A549 (cell line): ENCODE results near the gene TRPV4. TPM values are rescaled to one million over a fixed set of nuclear protein-coding genes. Genes with fewer than 3 reads are reported as not detected.
A peak's percentile ranks its signal among the peaks of the same experiment; 100 is the strongest.

Experiments used
- ATAC-seq, 2 experiments: fragments of 200-7000 bp in 1 of 2; fragments of >200 bp in 1 of 2; cut with Nextera tagmentation in 1 of 2; cut with Tn5 transposase in 1 of 2; 3 replicates each; pipeline versions ENCODE4 v1.8.0 to v1.9.1; 2018 to 2020; ENCODE audit warnings: mild to moderate bottlenecking in 1 of 2, moderate library complexity in 1 of 2
- CTCF ChIA-PET: fragments of 300-600 bp; sonication (Branson Sonifier 250); formaldehyde crosslinking; extraction: SDS; loops from one replicate; lab custom pipeline; 2021; ENCODE audit warnings: antibody characterized with exemption, inconsistent platforms; lab: Yijun Ruan, JAX
- POLR2A ChIA-PET: fragments of 350-600 bp; formaldehyde crosslinking; extraction: SDS; loops from one replicate; lab custom pipeline; 2021; ENCODE audit warnings: antibody characterized with exemption, inconsistent platforms; lab: Yijun Ruan, JAX
- DNase-seq, 2 experiments: peaks; one replicate each; pipeline versions ENCODE4 v3.0.0 to v3.0.0-alpha.2; 2011 to 2016; ENCODE audit warnings: low read depth in 1 of 2, low spot score in 1 of 2
- FAIRE-seq: peaks from 2 replicates; lab custom pipeline; 2011; peaks lifted over from hg19 to GRCh38; lab: Jason Lieb, UNC
- H3K27ac ChIP-seq, 2 experiments: fragments of >200 bp; sonication (Bioruptor Twin); formaldehyde crosslinking; 3 replicates each; pipeline ENCODE4 v1.5.1; 2016 to 2017
- H3K4me1 ChIP-seq: fragments of >200 bp; sonication (Bioruptor Twin); formaldehyde crosslinking; 3 replicates; pipeline ENCODE4 v1.6.1; 2016
- H3K4me2 ChIP-seq: fragments of >200 bp; sonication (Bioruptor Twin); formaldehyde crosslinking; 3 replicates; pipeline ENCODE4 v1.6.1; 2016
- H3K4me3 ChIP-seq: fragments of >200 bp; sonication (Bioruptor Twin); formaldehyde crosslinking; 3 replicates; pipeline ENCODE4 v1.5.1; 2016
- H3K9me3 ChIP-seq: fragments of >200 bp; sonication (Bioruptor Twin); formaldehyde crosslinking; 3 replicates; pipeline ENCODE4 v1.6.1; 2016
- BCL3 ChIP-seq: fragments of >200 bp; sonication (Bioruptor Twin); formaldehyde crosslinking; IDR thresholded peaks from 3 replicates; pipeline ENCODE4 v1.6.1; 2016
- BHLHE40 ChIP-seq: IDR thresholded peaks from 2 replicates; pipeline ENCODE4 v1.6.1; 2012; ENCODE audit warnings: low read depth, low read length, inconsistent platforms
- CBX8 ChIP-seq: fragments of 200-600 bp; sonication (generic); IDR thresholded peaks from 2 replicates; pipeline ENCODE4 v1.6.1; 2016
- CTCF ChIP-seq: fragments of >200 bp; sonication (Bioruptor Twin); formaldehyde crosslinking; IDR thresholded peaks from 3 replicates; pipeline ENCODE4 v1.5.1; 2016
- E2F6 ChIP-seq: IDR thresholded peaks from 2 replicates; pipeline ENCODE4 v1.6.1; 2012; ENCODE audit warnings: low read depth, borderline replicate concordance
- EHF ChIP-seq: fragments of 250-450 bp; sonication (Bioruptor Pico); IDR thresholded peaks from 2 replicates; pipeline ENCODE4 v1.5.0; 2020; ENCODE audit warnings: mild to moderate bottlenecking
- EHMT2 ChIP-seq: fragments of 200-600 bp; sonication (generic); IDR thresholded peaks from 2 replicates; pipeline ENCODE4 v1.6.1; 2016; ENCODE audit warnings: antibody characterized with exemption, low read depth, mild to moderate bottlenecking, moderate library complexity
- ELK1 ChIP-seq: fragments of 150-350 bp; IDR thresholded peaks from 2 replicates; pipeline ENCODE4 v1.6.1; 2014; ENCODE audit warnings: low read depth, mild to moderate bottlenecking, low read length
- ESRRA ChIP-seq: fragments of 150-350 bp; IDR thresholded peaks from 2 replicates; pipeline ENCODE4 v1.6.1; 2014; ENCODE audit warnings: mild to moderate bottlenecking, low read length, borderline replicate concordance
- FOSL2 ChIP-seq, 2 experiments: fragments of 450-650 bp in 1 of 2; fragments of >200 bp in 1 of 2; sonication (Bioruptor Twin) in 1 of 2; formaldehyde crosslinking; IDR thresholded peaks; 2 replicates each; pipeline versions ENCODE4 v1.5.0 to v1.6.1; 2016 to 2020; ENCODE audit warnings: mild to moderate bottlenecking in 1 of 2, moderate library complexity in 1 of 2
- GATA3 ChIP-seq: IDR thresholded peaks from 2 replicates; pipeline ENCODE4 v1.6.1; 2012; ENCODE audit warnings: borderline replicate concordance
- HDAC2 ChIP-seq: fragments of 200-600 bp; sonication (generic); IDR thresholded peaks from 2 replicates; pipeline ENCODE4 v1.6.1; 2016
- HEYL ChIP-seq: fragments of 250-450 bp; sonication (Bioruptor Pico); IDR thresholded peaks from 2 replicates; pipeline ENCODE4 v1.8.0; 2021; ENCODE audit warnings: mild to moderate bottlenecking, moderate library complexity
- HOXA7 ChIP-seq: fragments of 250-450 bp; sonication (Bioruptor Pico); IDR thresholded peaks from 2 replicates; pipeline ENCODE4 v1.5.0; 2020; ENCODE audit warnings: mild to moderate bottlenecking, moderate library complexity
- HOXB13 ChIP-seq: fragments of 250-450 bp; sonication (Bioruptor Pico); IDR thresholded peaks from 2 replicates; pipeline ENCODE4 v1.5.0; 2020; ENCODE audit warnings: low read depth, mild to moderate bottlenecking, moderate library complexity
- KDM1A ChIP-seq: fragments of 200-600 bp; sonication (generic); IDR thresholded peaks from 2 replicates; pipeline ENCODE4 v1.6.1; 2016; ENCODE audit warnings: low read depth, mild to moderate bottlenecking
- MAFK ChIP-seq: fragments of 450-650 bp; IDR thresholded peaks from 2 replicates; pipeline ENCODE4 v1.6.1; 2014; ENCODE audit not compliant: partially characterized antibody
- PBX3 ChIP-seq: IDR thresholded peaks from 2 replicates; pipeline ENCODE4 v1.6.1; 2012
- POLR2A ChIP-seq: IDR thresholded peaks from 2 replicates; pipeline ENCODE4 v1.6.1; 2012; ENCODE audit warnings: mild to moderate bottlenecking, low read length
- POLR2AphosphoS2 ChIP-seq: conservative IDR thresholded peaks from 2 replicates; pipeline ENCODE4 v1.6.1; 2012; ENCODE audit warnings: low read length, improper control_type of control experiment, inconsistent platforms
- REST ChIP-seq: fragments of 200-600 bp; sonication (generic); IDR thresholded peaks from 2 replicates; pipeline ENCODE4 v1.6.1; 2016; ENCODE audit warnings: antibody characterized with exemption, mild to moderate bottlenecking, moderate library complexity
- SREBF2 ChIP-seq: fragments of 450-650 bp; IDR thresholded peaks from 2 replicates; pipeline ENCODE4 v1.6.1; 2014; ENCODE audit warnings: mild to moderate bottlenecking, moderate library complexity
- TFCP2L1 ChIP-seq: fragments of 250-450 bp; sonication (Bioruptor Pico); IDR thresholded peaks from 2 replicates; pipeline ENCODE4 v1.5.0; 2021; ENCODE audit warnings: mild to moderate bottlenecking
- TP53 ChIP-seq: fragments of 250-450 bp; sonication (Bioruptor Pico); IDR thresholded peaks from 2 replicates; pipeline ENCODE4 v1.5.0; 2021; ENCODE audit warnings: mild to moderate bottlenecking, moderate library complexity
- ZSCAN20 ChIP-seq: fragments of 250-450 bp; sonication (Bioruptor Pico); IDR thresholded peaks from 2 replicates; pipeline ENCODE4 v1.8.0; 2022; ENCODE audit warnings: mild to moderate bottlenecking, moderate library complexity
- WGBS: methylation state at CpG from one replicate; pipeline ENCODE4 v1.1.6; 2017; ENCODE audit errors: missing lambda C conversion rate; 5-methylcytosine and 5-hydroxymethylcytosine counted together
- polyA plus RNA-seq, 4 experiments: library from polyadenylated mRNA; depleted of rRNA in 3 of 4; stranded (reverse); fragments of >200 nt; fragmentation: RNase III in 1 of 4; extraction: RNeasy Plus Mini Kit Qiagen cat#74134 plus additional on column Dnase treatment in 1 of 4; gene quantifications; 2 replicates in 3 of 4; 3 replicates in 1 of 4; pipeline ENCODE4 v1.2.3, GENCODE V29; 2011 to 2017

TRPV4 gene
- polyA plus RNA-seq, 2 of the 4 experiments (the other 2 are of a cell fraction), result 0.15 to 0.37 TPM

GRCh38 chr12:109824731-109825130 is 8.5 kb downstream of the TRPV4 start:
- ATAC-seq, result no peak
- Histone ChIP-seq H3K9me3 (no peaks in the 10 kb centered on the region), H3K4me2 (no peak overlapping the region), H3K4me1 (peaks cover 16% of the 10 kb centered on the region), H3K4me3 (no peak overlapping the region), H3K27ac (no peak overlapping the region)
- no peak for FAIRE-seq
- CTCF ChIA-PET, result interaction anchor here (0.7 to 7.1 kb wide), 8 partner anchors 7 to 29 kb away, joined by 3 to 41 read pairs (median 4); no protein-coding TSS in a partner anchor
- POLR2A ChIA-PET, result no interaction called here
- DNase-seq, result no peak
- TF ChIP-seq FOSL2 (IDR thresholded peaks at IDR 0.05) (no peak), FOSL2 (CRISPR knock-in tag; IDR thresholded peaks at IDR 0.05) (no peak), ZSCAN20 (CRISPR knock-in tag) (no peak), ESRRA (no peak), ELK1 (no peak), POLR2A (no peak), GATA3 (no peak), SREBF2 (no peak), POLR2AphosphoS2 (no peak), HOXA7 (no peak), HDAC2 (no peak), E2F6 (no peak), MAFK (no peak), BHLHE40 (no peak), HEYL (CRISPR knock-in tag) (no peak)
- 79% methylated on average over 8 of the region's 8 CpGs for WGBS

- Histone ChIP-seq H3K4me2 (peak overlapping the region; percentile 45), H3K4me1 (peaks cover 25% of the 10 kb centered on the region), H3K9me3 (no peaks in the 10 kb centered on the region), H3K27ac (peak overlapping the region; percentile 19 to 79; a peak in 4 of 6 replicates), H3K4me3 (no peak overlapping the region)
- no peak for FAIRE-seq
- ChIA-PET POLR2A (no interaction called here), CTCF (interaction anchor here (1.9 to 7.1 kb wide), 3 partner anchors 9 to 21 kb away, joined by 4 to 41 read pairs (median 14); no protein-coding TSS in a partner anchor)
- DNase-seq, result peak in 1 of 2 experiments; percentile 43
- peak; percentile 36 to 52; a peak in 5 of 6 replicates for ATAC-seq
- 46% methylated on average over 15 of the region's 15 CpGs for WGBS
- TF ChIP-seq TP53 (CRISPR knock-in tag), result no peak
- no peak for TF ChIP-seq REST
- no peak for TF ChIP-seq EHF
- TF ChIP-seq FOSL2 (IDR thresholded peaks at IDR 0.05), result no peak
- TF ChIP-seq FOSL2 (CRISPR knock-in tag; IDR thresholded peaks at IDR 0.05), result peak; percentile 59
Measured at GRCh38 chr12:109822951-109823411, 10.2 kb downstream of the TRPV4 start.

GRCh38 chr12:109822416-109822815 is 10.8 kb downstream of the TRPV4 start:
- H3K27ac ChIP-seq, result peak overlapping the region; percentile 19 to 79; a peak in 4 of 6 replicates
- TF ChIP-seq HEYL (CRISPR knock-in tag) (no peak), TFCP2L1 (CRISPR knock-in tag) (no peak), TP53 (CRISPR knock-in tag) (no peak), PBX3 (no peak), CTCF (no peak), MAFK (no peak), EHMT2 (no peak), KDM1A (no peak), BCL3 (no peak), HOXB13 (CRISPR knock-in tag) (no peak), POLR2AphosphoS2 (no peak), CBX8 (no peak)
- TF ChIP-seq, all 56 proteins: peak for 0
- ChIA-PET CTCF (interaction anchor here (2.6 to 7.1 kb wide), 2 partner anchors 17 to 22 kb away, joined by 14 to 41 read pairs; no protein-coding TSS in a partner anchor), POLR2A (no interaction called here)
- ATAC-seq, result no peak
- Histone ChIP-seq H3K9me3 (no peaks in the 10 kb centered on the region), H3K4me1 (peaks cover 25% of the 10 kb centered on the region), H3K4me3 (no peak overlapping the region), H3K4me2 (peak overlapping the region; percentile 45; the same call in 2 of the 3 replicates)
- no peak for DNase-seq
- no peak for FAIRE-seq
- WGBS, result 78% methylated on average over 7 of the region's 7 CpGs
